ENCODE results near the gene TLK1.

The TLK1 gene

DNA sequence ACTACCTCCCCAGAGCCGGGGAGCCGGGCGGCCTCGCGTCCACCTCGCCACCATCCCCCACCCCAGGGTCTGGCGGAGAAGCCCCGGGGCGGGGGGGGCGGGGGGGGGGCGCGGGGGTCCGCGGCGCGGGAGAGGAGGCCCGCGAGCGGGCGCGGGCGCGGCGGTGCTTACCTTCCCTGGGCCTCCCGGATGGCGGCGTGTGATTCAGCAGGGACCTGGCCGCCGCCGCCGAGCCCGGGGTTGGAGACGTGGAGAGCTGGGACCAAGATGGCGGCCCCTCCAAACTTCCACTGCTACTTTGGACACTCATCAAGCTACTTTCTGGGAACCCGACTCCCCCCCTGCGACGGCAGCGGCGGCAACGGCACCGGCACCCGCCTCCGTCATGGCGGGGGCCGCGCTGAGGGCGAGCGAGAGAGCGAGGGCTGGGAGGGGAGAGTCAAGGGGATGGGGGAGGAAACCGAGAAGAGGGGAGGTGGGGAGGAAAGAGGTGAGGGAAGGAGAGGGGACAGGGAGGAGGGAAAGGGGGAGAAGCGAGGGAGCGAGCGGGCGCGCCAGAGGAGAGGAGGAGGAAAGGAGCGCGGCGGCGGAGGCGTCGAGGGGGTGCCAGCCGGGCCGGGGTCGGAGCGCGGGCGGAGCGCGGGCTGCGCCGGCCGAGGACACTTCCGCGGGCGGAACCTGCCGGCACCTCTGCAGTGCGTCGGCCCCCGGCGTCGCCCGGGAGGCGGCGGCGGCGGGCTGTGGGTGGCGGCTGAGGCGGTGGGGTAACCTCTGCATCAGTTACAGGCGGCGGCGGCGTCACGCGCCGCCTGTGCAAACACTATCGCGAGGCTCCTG lies at the start of gene TLK1:
TSS of gene TLK1 (minus strand) at position 775 of the 837 bp plus-strand sequence. CDS start at position 310, 465 bp downstream.
- Mint-ChIP-seq H3K9me3 (no peaks in the 10 kb centered on the region), H3K36me3 (peaks cover 7 to 12% of the 10 kb centered on the region in 2 donors), H3K27ac (peak within 1 kb of the TSS; percentile 98), H3K4me3 (peak within 1 kb of the TSS; percentile 86 to 96), H3K4me1 (peaks cover 26 to 48% of the 10 kb centered on the region in 2 donors), H3K27me3 (no peaks in the 10 kb centered on the region)
- DNase-seq (peak; percentile 71), ATAC-seq (replicated peaks) (peak; percentile 73 to 81)

DNA sequence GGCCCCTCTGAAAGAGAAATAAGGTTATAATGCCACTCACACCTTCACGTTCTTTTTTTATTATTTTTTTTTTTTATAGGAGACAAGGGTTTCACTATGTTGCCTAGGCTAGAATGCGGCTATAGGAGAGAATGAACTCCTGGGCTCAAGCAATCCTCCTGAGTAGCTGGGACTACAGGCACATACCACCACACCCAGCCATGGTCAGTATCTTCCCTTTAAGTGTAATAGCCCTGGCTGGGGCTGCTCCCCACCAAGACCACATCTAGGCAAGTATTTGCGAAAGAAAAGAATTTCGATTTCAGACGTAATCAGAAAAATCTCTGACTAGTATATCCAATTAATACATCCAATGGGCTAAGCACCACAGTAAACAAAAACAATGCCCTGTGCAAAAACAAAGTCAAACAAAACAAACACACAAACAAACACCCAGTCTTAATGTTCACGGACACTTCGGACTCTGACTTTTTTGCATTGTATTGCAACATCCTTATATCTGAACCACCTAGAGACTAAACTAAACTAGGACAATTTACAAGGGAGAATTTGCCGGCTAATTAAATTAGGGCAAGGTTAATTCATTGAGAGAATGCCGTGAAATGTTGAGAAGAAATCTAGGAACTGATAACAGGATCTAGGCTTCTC lies 49.6 kb upstream of the TLK1 start:
- Mint-ChIP-seq H3K27ac (peak overlapping the region; percentile 86), H3K4me1 (peaks cover 3 to 17% of the 10 kb centered on the region in 2 donors), H3K27me3 (no peaks in the 10 kb centered on the region), H3K9me3 (no peaks in the 10 kb centered on the region), H3K4me3 (peak overlapping the region; percentile 22 to 69), H3K36me3 (no peaks in the 10 kb centered on the region)
- ATAC-seq (replicated peaks) (no peak), DNase-seq (no peak)

- no peak overlapping the region for H3K4me3 Mint-ChIP-seq
- no peak overlapping the region for H3K27ac Mint-ChIP-seq
- DNase-seq, result no peak
- H3K4me1 Mint-ChIP-seq, result peaks cover 3 to 11% of the 10 kb centered on the region in 2 donors
- no peaks in the 10 kb centered on the region for H3K9me3 Mint-ChIP-seq
- no peaks in the 10 kb centered on the region for H3K27me3 Mint-ChIP-seq
- H3K36me3 Mint-ChIP-seq, result no peaks in the 10 kb centered on the region
- ATAC-seq (replicated peaks), result no peak
Observed at GRCh38 chr2:171208657-171209056, 48.0 kb upstream of the TLK1 start.

- Mint-ChIP-seq H3K9me3 (no peaks in the 10 kb centered on the region), H3K4me1 (peaks cover 3 to 11% of the 10 kb centered on the region in 2 donors), H3K27ac (no peak overlapping the region)
Observed at GRCh38 chr2:171206422-171207115, 45.9 kb upstream of the TLK1 start.

DNA sequence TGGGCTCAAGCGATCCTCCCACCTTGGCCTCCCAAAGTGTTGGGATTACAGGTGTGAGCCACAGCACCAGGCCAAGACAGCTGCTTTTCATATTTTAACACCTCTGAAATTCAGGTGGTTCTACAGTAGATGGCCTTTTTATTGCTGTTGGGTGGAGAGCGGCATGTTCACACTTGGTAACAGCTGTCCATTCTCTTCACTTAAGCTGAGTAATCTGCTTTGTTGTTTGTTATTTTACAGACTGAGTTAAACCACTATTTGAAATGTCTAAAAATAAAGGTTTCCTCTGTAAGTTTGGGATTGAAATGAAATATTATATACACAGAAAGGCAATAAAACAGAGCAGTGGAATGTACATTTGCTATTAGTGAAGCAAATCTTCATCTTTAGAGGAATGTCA lies 44.9 kb upstream of the TLK1 start:
- H3K27me3 Mint-ChIP-seq, result no peaks in the 10 kb centered on the region
- ATAC-seq (replicated peaks), result no peak

More at GRCh38 chr2:171206422-171207115, 45.9 kb upstream of the TLK1 start:
- Mint-ChIP-seq H3K27me3 (no peaks in the 10 kb centered on the region), H3K4me3 (no peak overlapping the region), H3K36me3 (no peaks in the 10 kb centered on the region)
- DNase-seq (no peak), ATAC-seq (replicated peaks) (no peak)

GRCh38 chr2:171201767-171202166 lies 41.1 kb upstream of the TLK1 start:
- Mint-ChIP-seq H3K27me3 (no peaks in the 10 kb centered on the region), H3K27ac (no peak overlapping the region), H3K4me1 (no peaks in the 10 kb centered on the region), H3K4me3 (no peak overlapping the region), H3K9me3 (no peaks in the 10 kb centered on the region), H3K36me3 (no peaks in the 10 kb centered on the region)
- ATAC-seq (replicated peaks), result no peak
- no peak for DNase-seq

More for the DNA sequence above, 44.9 kb upstream of the TLK1 start:
- Mint-ChIP-seq H3K9me3 (no peaks in the 10 kb centered on the region), H3K4me3 (no peak overlapping the region), H3K4me1 (peaks cover 2 to 6% of the 10 kb centered on the region in 2 donors), H3K36me3 (no peaks in the 10 kb centered on the region), H3K27ac (no peak overlapping the region)
- no peak for DNase-seq

DNA sequence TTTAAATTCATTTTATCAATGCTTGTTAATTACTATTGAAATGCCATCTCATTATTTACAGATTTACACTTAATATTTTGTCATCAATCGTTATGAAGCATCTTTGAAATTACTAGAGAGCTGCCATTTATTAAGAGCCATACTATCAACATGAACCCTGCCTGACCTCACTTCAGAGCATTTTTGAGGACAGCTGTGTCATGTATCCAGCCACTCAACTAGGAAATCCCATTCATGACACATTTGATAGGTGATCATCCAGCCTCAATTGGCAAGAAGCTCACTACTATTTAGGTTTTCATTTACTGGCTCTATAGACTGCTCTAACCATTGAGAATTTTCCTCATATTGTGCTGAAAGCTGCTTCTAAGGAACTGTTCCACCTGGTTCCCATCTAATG lies 40.6 kb upstream of the TLK1 start:
- no peaks in the 10 kb centered on the region for H3K4me1 Mint-ChIP-seq

DNA sequence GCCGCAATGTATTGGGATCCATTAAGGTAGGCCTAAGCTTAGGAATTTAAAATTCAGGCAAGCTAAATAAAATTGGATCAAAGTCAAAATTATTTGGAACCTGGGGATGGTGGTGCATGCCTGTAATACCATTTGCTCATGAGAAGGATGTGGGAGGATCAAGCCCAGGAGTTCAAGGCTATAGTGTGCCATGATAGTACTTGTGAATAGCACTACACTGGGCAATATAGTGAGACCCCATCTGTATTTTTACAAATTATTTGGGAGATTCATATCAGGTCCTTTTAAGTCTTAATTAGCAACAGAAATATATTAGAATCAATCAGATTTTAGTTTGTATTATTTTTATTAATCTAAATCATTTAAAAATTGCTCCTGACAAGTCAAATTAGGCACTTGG lies 39.8 kb upstream of the TLK1 start:
- ATAC-seq (replicated peaks) (no peak), DNase-seq (no peak)
- H3K4me1 Mint-ChIP-seq, result no peaks in the 10 kb centered on the region
- H3K9me3 Mint-ChIP-seq, result no peaks in the 10 kb centered on the region
- no peak overlapping the region for H3K4me3 Mint-ChIP-seq
- H3K27ac Mint-ChIP-seq, result no peak overlapping the region
- no peaks in the 10 kb centered on the region for H3K36me3 Mint-ChIP-seq
- H3K27me3 Mint-ChIP-seq, result no peaks in the 10 kb centered on the region

More for the DNA sequence above, 40.6 kb upstream of the TLK1 start:
- Mint-ChIP-seq H3K36me3 (no peaks in the 10 kb centered on the region), H3K27me3 (no peaks in the 10 kb centered on the region), H3K9me3 (no peaks in the 10 kb centered on the region), H3K27ac (no peak overlapping the region), H3K4me3 (no peak overlapping the region)
- no peak for DNase-seq
- ATAC-seq (replicated peaks), result no peak

- DNase-seq (no peak), ATAC-seq (replicated peaks) (no peak)
- no peaks in the 10 kb centered on the region for H3K9me3 Mint-ChIP-seq
- H3K4me3 Mint-ChIP-seq, result no peak overlapping the region
- peaks cover 0 to 2% of the 10 kb centered on the region in 2 donors for H3K4me1 Mint-ChIP-seq
- no peak overlapping the region for H3K27ac Mint-ChIP-seq
- no peaks in the 10 kb centered on the region for H3K27me3 Mint-ChIP-seq
- no peaks in the 10 kb centered on the region for H3K36me3 Mint-ChIP-seq
Observed at GRCh38 chr2:171191021-171191420, 30.3 kb upstream of the TLK1 start.

DNA sequence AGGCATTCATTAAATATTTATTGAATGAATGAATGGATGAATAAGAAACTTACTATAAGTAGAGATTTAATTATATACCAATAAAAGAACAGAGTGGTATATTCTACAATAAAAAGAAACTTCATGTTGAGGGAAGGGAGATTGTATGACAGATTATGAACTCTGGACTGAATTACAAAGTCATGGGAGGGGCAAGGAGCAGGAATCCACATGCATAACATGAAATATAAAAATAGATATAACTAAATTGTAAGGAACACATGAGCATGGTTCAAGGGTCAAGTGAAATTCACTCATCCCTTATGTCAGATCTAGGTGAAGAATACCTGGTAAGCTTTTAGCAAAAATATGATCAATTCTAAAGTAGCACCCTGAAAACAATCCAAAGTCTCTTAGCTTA lies 27.1 kb upstream of the TLK1 start:
- H3K9me3 Mint-ChIP-seq, result no peaks in the 10 kb centered on the region
- no peak overlapping the region for H3K4me3 Mint-ChIP-seq
- peaks cover 0 to 2% of the 10 kb centered on the region in 2 donors for H3K4me1 Mint-ChIP-seq
- H3K27ac Mint-ChIP-seq, result no peak overlapping the region
- H3K27me3 Mint-ChIP-seq, result no peaks in the 10 kb centered on the region
- no peak for ATAC-seq (replicated peaks)
- no peak for DNase-seq
- H3K36me3 Mint-ChIP-seq, result peaks cover 0 to 3% of the 10 kb centered on the region in 2 donors

DNA sequence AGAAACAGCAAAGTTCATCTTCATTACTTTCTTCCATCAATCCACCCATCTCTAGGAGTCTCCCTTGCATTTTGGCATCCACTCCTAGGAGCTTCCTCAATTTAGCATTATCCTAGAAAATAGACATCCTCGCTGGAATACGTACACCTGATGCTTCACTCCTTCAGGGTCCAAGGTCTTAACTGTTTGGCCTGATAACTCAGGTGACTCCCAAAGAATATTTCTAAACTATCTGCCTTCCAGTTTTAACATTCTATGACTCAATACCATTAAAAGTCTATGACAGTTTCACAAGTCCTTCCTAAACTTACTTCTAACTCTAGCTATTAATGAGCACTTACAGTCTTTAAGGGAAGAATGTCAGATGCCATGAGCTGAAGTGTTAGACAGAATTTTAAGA lies 26.5 kb upstream of the TLK1 start:
- Mint-ChIP-seq H3K4me3 (no peak overlapping the region), H3K9me3 (no peaks in the 10 kb centered on the region), H3K36me3 (peaks cover 0 to 3% of the 10 kb centered on the region in 2 donors)

DNA sequence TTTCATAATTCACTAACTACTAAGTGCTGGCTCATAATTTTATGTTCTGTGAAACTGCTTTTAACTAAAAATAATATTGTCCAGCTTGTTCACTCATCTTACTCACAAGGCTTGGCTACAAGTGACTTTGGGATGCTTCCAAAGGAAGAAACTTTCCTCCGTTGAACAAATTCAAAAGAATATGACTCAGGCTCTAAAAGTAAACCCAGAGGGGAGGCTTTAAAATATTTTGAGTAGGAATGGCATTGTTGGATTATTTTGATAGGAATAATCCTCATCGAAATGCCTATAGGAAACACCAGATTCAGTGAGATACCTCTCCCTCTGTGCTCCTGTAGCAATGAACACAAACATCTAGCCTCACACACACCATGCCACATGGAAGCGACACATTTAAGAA lies 25.2 kb upstream of the TLK1 start:
- no peak overlapping the region for H3K4me3 Mint-ChIP-seq
- no peaks in the 10 kb centered on the region for H3K27me3 Mint-ChIP-seq
- H3K36me3 Mint-ChIP-seq, result peaks cover 0 to 3% of the 10 kb centered on the region in 2 donors
- H3K9me3 Mint-ChIP-seq, result no peaks in the 10 kb centered on the region
- no peak overlapping the region for H3K27ac Mint-ChIP-seq
- peaks cover 16 to 18% of the 10 kb centered on the region in 2 donors for H3K4me1 Mint-ChIP-seq
- DNase-seq (no peak), ATAC-seq (replicated peaks) (no peak)

More for the DNA sequence above, 26.5 kb upstream of the TLK1 start:
- DNase-seq, result no peak
- Mint-ChIP-seq H3K27me3 (no peaks in the 10 kb centered on the region), H3K27ac (no peak overlapping the region), H3K4me1 (peaks cover 6% of the 10 kb centered on the region in 2 donors)
- no peak for ATAC-seq (replicated peaks)

DNA sequence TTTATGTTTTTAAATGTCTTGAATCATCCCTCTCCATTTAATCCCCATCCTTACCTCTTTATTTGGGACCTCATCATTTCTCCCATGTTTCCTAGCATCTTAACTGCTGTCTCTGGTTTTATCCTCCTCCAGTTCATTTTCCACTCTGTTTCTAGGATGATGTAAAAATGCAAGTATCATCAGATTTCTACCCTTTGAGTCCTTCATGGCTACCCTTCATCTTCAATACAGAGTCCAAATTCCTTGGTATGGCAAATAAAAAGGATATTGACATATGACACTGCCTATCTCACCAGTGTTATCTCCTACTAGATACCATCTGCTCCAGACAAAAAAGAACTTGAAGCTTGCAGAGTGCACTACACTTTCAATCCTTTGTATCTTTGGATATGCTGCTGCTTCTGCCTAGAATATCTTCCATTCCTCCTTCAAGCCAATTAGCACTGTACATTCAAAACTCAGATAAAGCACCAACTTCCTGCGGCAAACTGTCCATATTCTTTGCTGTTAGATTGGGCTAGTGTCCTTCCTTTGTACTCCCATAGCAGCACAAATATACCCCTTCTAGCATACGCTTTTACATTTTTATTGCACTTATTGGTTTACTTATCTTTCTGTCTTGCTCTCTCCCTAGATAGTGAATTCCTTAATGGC lies 24.6 kb upstream of the TLK1 start:
- peaks cover 18 to 25% of the 10 kb centered on the region in 2 donors for H3K4me1 Mint-ChIP-seq
- no peak for ATAC-seq (replicated peaks)
- peaks cover 0 to 3% of the 10 kb centered on the region in 2 donors for H3K36me3 Mint-ChIP-seq
- H3K4me3 Mint-ChIP-seq, result no peak overlapping the region
- H3K27me3 Mint-ChIP-seq, result no peaks in the 10 kb centered on the region
- no peak for DNase-seq
- H3K9me3 Mint-ChIP-seq, result no peaks in the 10 kb centered on the region
- H3K27ac Mint-ChIP-seq, result no peak overlapping the region
